K562 (cell line): ENCODE results near the gene CALML3. TPM values are rescaled to one million over a fixed set of nuclear protein-coding genes. Genes with fewer than 3 reads are reported as not detected.
A peak's percentile ranks its signal among the peaks of the same experiment; 100 is the strongest.

ENCODE experiments used
- ARID1B ChIP-seq: fragments of 450-650 bp; IDR thresholded peaks from 2 replicates; pipeline ENCODE4 v1.6.1; 2016; ENCODE audit warnings: antibody characterized with exemption, mild to moderate bottlenecking, inconsistent platforms
- CUX1 ChIP-seq: fragments of 200-800 bp; sonication (Bioruptor generic); IDR thresholded peaks from 2 replicates; pipeline ENCODE4 v1.6.1; 2016; ENCODE audit warnings: missing genetic modification characterization, missing compliant biosample characterization
- GTF3C2 ChIP-seq: IDR thresholded peaks from 3 replicates; pipeline ENCODE4 v1.6.1; 2011; ENCODE audit warnings: borderline replicate concordance, mild to moderate bottlenecking, moderate library complexity; ENCODE audit not compliant: insufficient read length; ENCODE audit errors: extremely low read depth
- MEF2D ChIP-seq: conservative IDR thresholded peaks from 2 replicates; pipeline ENCODE4 v1.6.1; 2016; ENCODE audit warnings: low read depth, missing genetic modification characterization, missing compliant biosample characterization
- MNT ChIP-seq, 2 experiments: fragments of 450-650 bp; conservative IDR thresholded peaks; 2 replicates each; pipeline ENCODE4 v1.6.1; 2017; ENCODE audit warnings: mild to moderate bottlenecking in 2 of 2, moderate library complexity in 2 of 2
- RBFOX2 ChIP-seq: fragments of 200-400 bp; formaldehyde crosslinking; IDR thresholded peaks from 2 replicates; pipeline ENCODE4 v1.6.1; 2017; ENCODE audit warnings: low read depth, mild to moderate bottlenecking, low read length, moderate library complexity
- RFX5 ChIP-seq: IDR thresholded peaks from 2 replicates; pipeline ENCODE4 v1.6.1; 2011; ENCODE audit warnings: low read depth, mild to moderate bottlenecking, improper control_type of control experiment, low read length
- SMAD4 ChIP-seq: fragments of 250-450 bp; sonication (Bioruptor Pico); conservative IDR thresholded peaks from 2 replicates; pipeline ENCODE4 v1.8.0; 2021; ENCODE audit warnings: inconsistent platforms, mild to moderate bottlenecking, moderate library complexity
- SNIP1 ChIP-seq: fragments of 450-650 bp; IDR thresholded peaks from 2 replicates; pipeline ENCODE4 v1.7.1; 2017; ENCODE audit warnings: low read depth, mild to moderate bottlenecking
- SNRNP70 ChIP-seq: fragments of 200-400 bp; formaldehyde crosslinking; optimal IDR thresholded peaks from 2 replicates; pipeline ENCODE3; 2017; ENCODE audit warnings: low read depth, low read length
- VEZF1 ChIP-seq: fragments of 200-800 bp; sonication (Bioruptor generic); IDR thresholded peaks from 2 replicates; pipeline ENCODE4 v1.6.1; 2017; ENCODE audit warnings: missing genetic modification characterization, missing compliant biosample characterization
- ZC3H11A ChIP-seq: IDR thresholded peaks from 2 replicates; pipeline ENCODE4 v1.6.1; 2012; ENCODE audit warnings: low read depth, low read length, improper control_type of control experiment
- ZC3H4 ChIP-seq: sonication (generic); formaldehyde crosslinking; IDR thresholded peaks from 2 replicates; pipeline ENCODE4 v1.9.0; 2021; ENCODE audit warnings: missing genetic modification reagents, borderline replicate concordance
- ZFPM2 ChIP-seq: fragments of 250-450 bp; sonication (Bioruptor Pico); IDR thresholded peaks from 2 replicates; pipeline ENCODE4 v1.5.1; 2022; ENCODE audit warnings: mild to moderate bottlenecking
- ZNF165 ChIP-seq: fragments of 250-450 bp; sonication (Bioruptor Pico); IDR thresholded peaks from 2 replicates; pipeline ENCODE4 v1.4.0; 2020; ENCODE audit warnings: borderline replicate concordance
- ZNF696 ChIP-seq: fragments of 250-450 bp; sonication (Bioruptor Pico); conservative IDR thresholded peaks from 2 replicates; pipeline ENCODE4 v1.4.0; 2020; ENCODE audit warnings: mild to moderate bottlenecking, moderate library complexity
- ZNF780A ChIP-seq: fragments of 250-450 bp; sonication (Bioruptor Pico); IDR thresholded peaks from 2 replicates; pipeline ENCODE4 v1.5.0; 2021; ENCODE audit warnings: mild to moderate bottlenecking
- polyA plus RNA-seq, 8 experiments: library from polyadenylated mRNA; depleted of rRNA in 4 of 8; stranded (reverse) in 5 of 8; unstranded in 3 of 8; fragments of >200 nt; fragmentation: Nextera tagmentation in 2 of 8; fragmentation: Illumina TruSeq in 1 of 8; extraction: Ambion mirVana in 2 of 8; extraction: Trizol in 1 of 8; gene quantifications; 2 replicates each; pipeline versions ENCODE4 v1.2.1 to v1.2.3, GENCODE V29; 2011 to 2014; ENCODE audit warnings: inconsistent platforms in 1 of 8, missing spikeins in 1 of 8
- total RNA-seq, 7 experiments: library from RNA; depleted of rRNA in 6 of 7; stranded (reverse); fragments of >200 nt in 6 of 7; fragmentation: Illumina TruSeq in 2 of 7; extraction: Trizol in 2 of 7; gene quantifications; 2 replicates each; pipeline versions ENCODE4 v1.2.1 to v1.2.3, GENCODE V29; 2011 to 2021; ENCODE audit warnings: low replicate concordance in 1 of 7

CALML3 gene
- total and polyA plus RNA-seq, 9 of the 15 experiments (the other 6 are each of a cell fraction or from before 2014, with no cell fraction given): not detected

DNA sequence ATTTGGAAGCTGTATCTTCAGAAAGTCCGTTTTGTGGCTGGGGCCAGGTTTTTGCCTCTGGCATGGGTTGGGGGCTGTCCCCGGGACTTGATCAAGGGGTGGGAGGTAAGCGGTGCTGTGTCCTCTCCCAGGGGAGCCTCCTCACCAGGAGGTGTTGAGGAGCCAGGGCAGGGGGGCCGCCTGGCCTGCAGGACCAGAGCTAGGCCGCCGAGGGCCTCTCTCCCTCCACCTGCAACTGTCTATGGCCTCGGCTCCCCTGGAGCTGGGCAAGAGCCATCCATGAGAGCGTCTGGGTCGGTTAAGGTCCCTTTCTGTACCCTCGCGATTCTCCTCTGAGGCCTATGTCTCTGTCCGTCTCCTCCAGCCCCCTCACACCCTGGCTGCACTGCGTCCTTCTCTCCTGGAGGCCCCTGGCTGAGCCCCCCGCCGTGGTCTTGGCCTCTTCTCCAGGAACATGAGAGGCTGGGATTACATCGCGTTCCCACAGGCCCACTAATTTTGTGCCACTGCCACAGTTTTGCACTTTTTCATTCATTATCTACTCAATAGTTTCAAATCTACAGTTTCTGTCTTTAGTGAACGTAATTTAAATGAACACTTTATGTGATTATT lies 46.0 kb upstream of the CALML3 start (continued):
- TF ChIP-seq SMAD4 (no peak), CUX1 (CRISPR knock-in tag) (0 out of 2 replicates have a peak, but pooled peaks have one; percentile 23), GTF3C2 (no peak), ZC3H4 (CRISPR knock-in tag) (peak; percentile 66; the same call in 1 of the 2 replicates), ZFPM2 (CRISPR knock-in tag) (no peak), ZNF165 (CRISPR knock-in tag) (no peak), ZC3H11A (no peak), MEF2D (tag) (no peak), ZNF696 (CRISPR knock-in tag) (no peak), ZNF780A (no peak; the same call in 1 of the 2 replicates), RFX5 (no peak), RBFOX2 (peak; percentile 65), VEZF1 (CRISPR knock-in tag) (no peak), SNIP1 (no peak), MNT (conservative IDR thresholded peaks at IDR 0.05) (no peak), SNRNP70 (no peak), ARID1B (no peak)
